Right cardiac atrium (tissue), 5 donors: ENCODE data around the gene DNAH3. TPM values are rescaled to one million over a fixed set of nuclear protein-coding genes. Genes with fewer than 3 reads are reported as not detected.
"Not testable (repeated sequence)": the region's sequence is repeated elsewhere in the genome, so short reads cannot be mapped to it uniquely, and the experiment has no call there.

Experiments used
- ATAC-seq, 2 donors: fragments of 200-7000 bp; cut with Tn5 transposase; one replicate each; pipeline versions ENCODE4 v1.8.0 to v1.9.1; 2020; ENCODE audit warnings: moderate library complexity in 2 of 2, mild to moderate bottlenecking in 1 of 2
- DNase-seq, 3 donors: peaks; one replicate each; pipeline ENCODE4 v3.0.0-alpha.2; 2020
- H3K27ac ChIP-seq: one replicate; pipeline ENCODE4 v1.5.1; 2013; ENCODE audit warnings: mild to moderate bottlenecking, low read length, control low read depth, moderate library complexity
- H3K27me3 ChIP-seq: one replicate; pipeline ENCODE4 v1.6.1; 2013; ENCODE audit not compliant: control insufficient read depth, insufficient read depth
- H3K4me1 ChIP-seq: one replicate; pipeline ENCODE4 v1.6.1; 2013; ENCODE audit warnings: low read length; ENCODE audit not compliant: control insufficient read depth, insufficient read depth
- H3K4me3 ChIP-seq: one replicate; pipeline ENCODE4 v1.5.1; 2013; ENCODE audit warnings: low read length, control low read depth
- H3K9me3 ChIP-seq: one replicate; pipeline ENCODE4 v1.6.1; 2013; ENCODE audit warnings: low read length; ENCODE audit not compliant: control insufficient read depth
- WGBS: extraction: QIAGEN DNeasy Blood & Tissue Kit; methylation state at CpG from one replicate; pipeline ENCODE4 v1.1.7; 2013; 5-methylcytosine and 5-hydroxymethylcytosine counted together
- intact Hi-C, 4 donors: fragments of 100-400 bp; cut with DNase I; formaldehyde crosslinking; loops; one replicate each; pipeline versions ENCODE4 v1.11.0 to v1.14.0; 2022 to 2023
- polyA plus RNA-seq: library from polyadenylated mRNA; stranded (reverse); fragments of 200-250 nt; gene quantifications from one replicate; pipeline ENCODE4 v1.2.3, GENCODE V29; 2013
- total RNA-seq, 4 donors: library from RNA; stranded (reverse); fragmentation: NEBNext Ultra II Directional; extraction: Animal tissue kit (Norgen Biotek cat#: 25700); gene quantifications; one replicate each; pipeline ENCODE4 v1.2.1, GENCODE V29; 2021
- donor health status: healthy with polysubstance abuse.
- donor health status: DM: no; HTN: yes; CAD: no.
- donor health status: DM: no; HTN: no; CAD: no.
- donor health status: DM: no; HTN: yes; CAD: no; lungs with severe emphysema.
- donor health status: DM: yes; HTN: yes; CAD: no.

The DNAH3 gene
- total and polyA plus RNA-seq, 5 donors, result 0.09 to 0.68 (median 0.14) TPM

GRCh38 chr16:20944861-20945574, 205.6 kb downstream of the DNAH3 start:
- DNase-seq (no peak), ATAC-seq (no peak)
- Histone ChIP-seq H3K27ac (no peak overlapping the region), H3K4me1 (no peaks in the 10 kb centered on the region), H3K27me3 (no peaks in the 10 kb centered on the region), H3K9me3 (no peaks in the 10 kb centered on the region), H3K4me3 (no peak overlapping the region)
- intact Hi-C loops, result no loop called here
- 81% methylated on average over 5 of the region's 5 CpGs for WGBS

- Histone ChIP-seq H3K4me3 (no peak overlapping the region), H3K9me3 (no peaks in the 10 kb centered on the region), H3K27ac (no peak overlapping the region), H3K4me1 (no peaks in the 10 kb centered on the region), H3K27me3 (no peaks in the 10 kb centered on the region)
- DNase-seq (no peak), ATAC-seq (no peak)
- WGBS, result 79% methylated on average over 4 of the region's 4 CpGs
- intact Hi-C loops, result no loop called here
Observed at GRCh38 chr16:20942256-20942655, 208.4 kb downstream of the DNAH3 start.

GRCh38 chr16:20941636-20941926, 209.1 kb downstream of the DNAH3 start:
- Histone ChIP-seq H3K27ac (no peak overlapping the region), H3K27me3 (no peaks in the 10 kb centered on the region), H3K4me1 (no peaks in the 10 kb centered on the region), H3K4me3 (no peak overlapping the region), H3K9me3 (no peaks in the 10 kb centered on the region)
- no peak for DNase-seq
- 96% methylated on average over 6 of the region's 6 CpGs for WGBS
- intact Hi-C loops, result no loop called here
- ATAC-seq, result no peak

- intact Hi-C loops, result no loop called here
- ATAC-seq (no peak), DNase-seq (no peak)
- 72% methylated on average over 6 of the region's 6 CpGs for WGBS
- H3K27me3 ChIP-seq, result no peaks in the 10 kb centered on the region
- no peak overlapping the region for H3K27ac ChIP-seq
- no peaks in the 10 kb centered on the region for H3K4me1 ChIP-seq
- no peaks in the 10 kb centered on the region for H3K9me3 ChIP-seq
- no peak overlapping the region for H3K4me3 ChIP-seq
Observed at GRCh38 chr16:20940871-20941635, 209.6 kb downstream of the DNAH3 start.

- Histone ChIP-seq H3K4me3 (no peak overlapping the region), H3K9me3 (no peaks in the 10 kb centered on the region), H3K27ac (no peak overlapping the region), H3K4me1 (no peaks in the 10 kb centered on the region), H3K27me3 (no peaks in the 10 kb centered on the region)
- DNase-seq, result no peak
- intact Hi-C loops, result no loop called here
- ATAC-seq, result no peak
Observed at GRCh38 chr16:20939611-20940010, 211.0 kb downstream of the DNAH3 start.

- Histone ChIP-seq H3K9me3 (no peaks in the 10 kb centered on the region), H3K4me1 (no peaks in the 10 kb centered on the region), H3K4me3 (no peak overlapping the region), H3K27ac (no peak overlapping the region), H3K27me3 (no peaks in the 10 kb centered on the region)
- ATAC-seq (no peak), DNase-seq (no peak)
- intact Hi-C loops, result no loop called here
- WGBS, result 51% methylated on average over 2 of the region's 2 CpGs
Observed at GRCh38 chr16:20938426-20938825, 212.2 kb downstream of the DNAH3 start.

- H3K27ac ChIP-seq, result no peak overlapping the region
- no peak overlapping the region for H3K4me3 ChIP-seq
- intact Hi-C loops, result no loop called here
- no peaks in the 10 kb centered on the region for H3K9me3 ChIP-seq
- no peaks in the 10 kb centered on the region for H3K4me1 ChIP-seq
- 88% methylated on average over 6 of the region's 6 CpGs for WGBS
- ATAC-seq, result no peak
- no peaks in the 10 kb centered on the region for H3K27me3 ChIP-seq
- no peak for DNase-seq
Observed at GRCh38 chr16:20937736-20938135, 212.9 kb downstream of the DNAH3 start.

GRCh38 chr16:20933589-20933988, 217.1 kb downstream of the DNAH3 start:
- no peak overlapping the region for H3K4me3 ChIP-seq
- H3K9me3 ChIP-seq, result no peaks in the 10 kb centered on the region
- no peak overlapping the region for H3K27ac ChIP-seq
- intact Hi-C loops, result no loop called here
- no peaks in the 10 kb centered on the region for H3K27me3 ChIP-seq
- DNase-seq, result no peak
- H3K4me1 ChIP-seq, result no peaks in the 10 kb centered on the region
- no peak for ATAC-seq

GRCh38 chr16:20931066-20931600, 219.5 kb downstream of the DNAH3 start:
- 79% methylated on average over 5 of the region's 5 CpGs for WGBS
- DNase-seq (no peak), ATAC-seq (no peak)
- H3K4me3 ChIP-seq, result no peak overlapping the region
- intact Hi-C loops, result no loop called here
- H3K27ac ChIP-seq, result no peak overlapping the region
- H3K4me1 ChIP-seq, result no peaks in the 10 kb centered on the region
- no peaks in the 10 kb centered on the region for H3K9me3 ChIP-seq
- no peaks in the 10 kb centered on the region for H3K27me3 ChIP-seq

- no peak overlapping the region for H3K27ac ChIP-seq
- no peaks in the 10 kb centered on the region for H3K9me3 ChIP-seq
- H3K4me1 ChIP-seq, result no peaks in the 10 kb centered on the region
- H3K27me3 ChIP-seq, result no peaks in the 10 kb centered on the region
- H3K4me3 ChIP-seq, result no peak overlapping the region
- DNase-seq (no peak), ATAC-seq (no peak)
- WGBS, result 73% methylated on average over 1 of the region's 1 CpG
- intact Hi-C loops, result no loop called here
Observed at GRCh38 chr16:20930365-20930690, 220.3 kb downstream of the DNAH3 start.

- H3K4me3 ChIP-seq, H3K4me1 ChIP-seq, H3K27ac ChIP-seq, intact Hi-C loops, DNase-seq, H3K27me3 ChIP-seq, H3K9me3 ChIP-seq: not testable (repeated sequence)
- WGBS, result 59% methylated on average over 10 of the region's 10 CpGs
- peak; percentile 80 to 81 for ATAC-seq
Observed at GRCh38 chr16:20929676-20930364, 220.8 kb downstream of the DNAH3 start.
